Measurements from ENCODE around the gene PTPRG. TPM values are rescaled to one million over a fixed set of nuclear protein-coding genes. Genes with fewer than 3 reads are reported as not detected.
A peak's percentile ranks its signal among the peaks of the same experiment; 100 is the strongest.

Gene PTPRG
- total RNA-seq, 1 experiment from 2014 or later = 69.3 TPM

DNA sequence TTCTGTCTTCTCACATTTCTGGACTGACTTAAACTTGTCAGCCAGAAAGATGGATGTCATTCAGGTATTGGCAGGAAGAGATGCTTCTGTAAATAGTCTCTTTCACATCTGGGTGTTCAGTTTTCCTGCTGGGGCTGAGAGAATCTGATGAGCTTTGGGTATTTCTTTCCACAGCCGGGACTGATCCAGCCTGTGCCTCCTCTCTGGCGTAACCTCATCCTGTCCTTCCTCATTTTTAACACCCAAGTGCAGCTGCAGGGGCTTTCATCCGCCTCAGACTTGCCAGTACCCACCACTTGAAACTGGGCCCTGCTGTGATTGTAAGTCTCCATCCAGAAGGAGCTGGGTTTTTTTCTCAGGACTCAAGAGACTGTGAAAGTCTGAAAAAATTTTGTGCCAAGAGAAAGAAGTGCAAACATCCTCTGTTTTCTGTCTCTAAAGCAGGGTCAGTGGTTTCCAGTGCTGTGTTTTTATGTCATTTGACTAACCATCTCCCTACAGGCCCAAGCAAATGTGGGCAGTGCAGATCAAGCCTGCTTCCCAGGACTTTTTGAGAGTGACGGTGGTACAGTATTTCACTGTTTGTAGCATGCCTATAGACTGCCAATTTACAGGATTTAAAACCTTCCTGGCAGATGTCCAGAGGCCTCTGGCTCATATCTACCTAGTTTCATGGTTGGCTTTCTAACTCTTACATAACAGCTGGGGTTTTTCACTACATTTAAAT lies 342.7 kb downstream of the PTPRG start:
- peaks cover 21% of the 10 kb centered on the region; the same call in 1 of the 2 replicates for H3K4me1 ChIP-seq (ENCODE audit: insufficient read depth, low read length)
- Mint-ChIP-seq H3K36me3 (ENCODE audit: insufficient read depth in 1 of 3, low read depth in 3 of 3) (no peaks in the 10 kb centered on the region), H3K27ac (peak overlapping the region; percentile 63 to 91 (median 88); a peak in 6 of 7 replicates), H3K4me1 (peaks cover 56 to 59% of the 10 kb centered on the region in 2 experiments), H3K9me3 (no peaks in the 10 kb centered on the region), H3K4me3 (0 out of 5 replicates have a peak overlapping the region, but pooled peaks of 1 of the 2 experiments have one; percentile 22), H3K27me3 (ENCODE audit: low read depth) (no peaks in the 10 kb centered on the region; the same call in 1 of the 2 replicates)
- peaks cover 13% of the 10 kb centered on the region for H3K79me2 ChIP-seq (ENCODE audit: insufficient read depth, low read length)
- H3K4me2 ChIP-seq (ENCODE audit: insufficient read depth, insufficient read length, low read length) = no peak overlapping the region
- no peak overlapping the region for H2AFZ ChIP-seq (ENCODE audit: low read length)
- H4K20me1 ChIP-seq (ENCODE audit: control insufficient read depth, insufficient read depth, insufficient read length) = no peaks in the 10 kb centered on the region
- H4K91ac ChIP-seq (ENCODE audit: insufficient read length, low read depth, low read length) = no peak overlapping the region
- no peak overlapping the region for H3K4ac ChIP-seq (ENCODE audit: low read depth, low read length)
- no peak overlapping the region for H2AK5ac ChIP-seq (ENCODE audit: insufficient read length, low read length)
- H3K9ac ChIP-seq (ENCODE audit: extremely low read depth, insufficient read length, low read length) = no peak overlapping the region
- H3K18ac ChIP-seq (ENCODE audit: insufficient read length, low read depth, low read length) = peak overlapping the region; percentile 35
- H2BK12ac ChIP-seq (ENCODE audit: insufficient read length, low read depth, low read length) = no peak overlapping the region
- no peak overlapping the region for H4K5ac ChIP-seq (ENCODE audit: insufficient read length, low read depth, low read length)
- H2BK120ac ChIP-seq (ENCODE audit: low read depth, low read length, poor library complexity, severe bottlenecking) = no peak overlapping the region
- no CpG with 5 or more reads among the region's 4 CpGs for WGBS (ENCODE audit: extremely low coverage, insufficient read length, low lambda C conversion rate)
- peaks cover 6% of the 10 kb centered on the region for H3K79me1 ChIP-seq (ENCODE audit: insufficient read depth, low read depth, low read length, poor library complexity, severe bottlenecking)
- H2BK5ac ChIP-seq (ENCODE audit: insufficient read length, low read length) = no peak overlapping the region
- H3K27ac ChIP-seq (ENCODE audit: insufficient read length, low read depth, low read length) = no peak overlapping the region
- H2BK15ac ChIP-seq (ENCODE audit: low read depth, low read length) = no peak overlapping the region
- no peak overlapping the region; the same call in 1 of the 2 replicates for H3K14ac ChIP-seq (ENCODE audit: insufficient read depth, low read length)
- H4K8ac ChIP-seq (replicated peaks; ENCODE audit: insufficient read length, low read depth, low read length) = no peak overlapping the region
- TF ChIP-seq, protein P1, sequence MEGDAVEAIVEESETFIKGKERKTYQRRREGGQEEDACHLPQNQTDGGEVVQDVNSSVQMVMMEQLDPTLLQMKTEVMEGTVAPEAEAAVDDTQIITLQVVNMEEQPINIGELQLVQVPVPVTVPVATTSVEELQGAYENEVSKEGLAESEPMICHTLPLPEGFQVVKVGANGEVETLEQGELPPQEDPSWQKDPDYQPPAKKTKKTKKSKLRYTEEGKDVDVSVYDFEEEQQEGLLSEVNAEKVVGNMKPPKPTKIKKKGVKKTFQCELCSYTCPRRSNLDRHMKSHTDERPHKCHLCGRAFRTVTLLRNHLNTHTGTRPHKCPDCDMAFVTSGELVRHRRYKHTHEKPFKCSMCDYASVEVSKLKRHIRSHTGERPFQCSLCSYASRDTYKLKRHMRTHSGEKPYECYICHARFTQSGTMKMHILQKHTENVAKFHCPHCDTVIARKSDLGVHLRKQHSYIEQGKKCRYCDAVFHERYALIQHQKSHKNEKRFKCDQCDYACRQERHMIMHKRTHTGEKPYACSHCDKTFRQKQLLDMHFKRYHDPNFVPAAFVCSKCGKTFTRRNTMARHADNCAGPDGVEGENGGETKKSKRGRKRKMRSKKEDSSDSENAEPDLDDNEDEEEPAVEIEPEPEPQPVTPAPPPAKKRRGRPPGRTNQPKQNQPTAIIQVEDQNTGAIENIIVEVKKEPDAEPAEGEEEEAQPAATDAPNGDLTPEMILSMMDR (conservative IDR thresholded peaks at IDR 0.05) = no peak
- H3T11ph ChIP-seq (ENCODE audit: low read length) = no peak overlapping the region
- no peak for DNase-seq
- no peaks in the 10 kb centered on the region for H3K27me3 ChIP-seq (ENCODE audit: insufficient read depth, low read length)
- no peak overlapping the region for H2BK20ac ChIP-seq (ENCODE audit: low read depth, low read length, poor library complexity, severe bottlenecking)
- H3K23ac ChIP-seq (ENCODE audit: insufficient read length, low read depth, low read length) = no peak overlapping the region
- H3K9me3 ChIP-seq (ENCODE audit: control insufficient read depth, low read depth, low read length) = no peaks in the 10 kb centered on the region
- H3K23me2 ChIP-seq (ENCODE audit: insufficient read length, low read depth, low read length, poor library complexity, severe bottlenecking) = no peaks in the 10 kb centered on the region
- no peak overlapping the region for H3K56ac ChIP-seq (ENCODE audit: insufficient read length, low read depth, low read length)
